Adrenal gland (tissue), 5 donors: ENCODE data around the gene CHEK2.
"Not testable (repeated sequence)": the region's sequence is repeated elsewhere in the genome, so short reads cannot be mapped to it uniquely, and the experiment has no call there.

Source experiments
- CTCF ChIP-seq, 6 experiments: fragments of 450-650 bp in 4 of 6; fragments of 200-600 bp in 2 of 6; sonication (generic) in 1 of 6; IDR thresholded peaks; 1 replicate in 5 of 6; 2 replicates in 1 of 6; pipeline versions ENCODE4 v1.5.1 to v1.8.0; 2016 to 2021; ENCODE audit warnings: antibody characterized with exemption in 6 of 6, mild to moderate bottlenecking in 2 of 6, moderate library complexity in 1 of 6
- POLR2A ChIP-seq, 2 donors: fragments of 450-650 bp; IDR thresholded peaks; one replicate each; pipeline ENCODE4 v1.6.1; 2017; ENCODE audit warnings: antibody characterized with exemption in 2 of 2, mild to moderate bottlenecking in 2 of 2, moderate library complexity in 1 of 2
- donor health status: DM: no; HTN: no; CAD: no.

GRCh38 chr22:28762000-28762399 lies 20.4 kb upstream of the CHEK2 start:
- not testable (repeated sequence) for TF ChIP-seq CTCF, POLR2A (IDR thresholded peaks at IDR 0.05)
